CD4-positive, alpha-beta T cell (primary cell): ENCODE measurements around the gene G6PC3. TPM values are rescaled to one million over a fixed set of nuclear protein-coding genes. Genes with fewer than 3 reads are reported as not detected.
A peak's percentile ranks its signal among the peaks of the same experiment; 100 is the strongest.

Experiments
- ATAC-seq: fragments of 200-7000 bp; cut with Tn5 transposase; one replicate; pipeline ENCODE4 v1.10.0; 2022; ENCODE audit warnings: mild to moderate bottlenecking; ENCODE audit not compliant: poor library complexity
- CTCF ChIA-PET: fragments of 350-600 bp; sonication (Branson Sonifier 250); formaldehyde crosslinking; loops from one replicate; lab custom pipeline; 2021; ENCODE audit warnings: antibody characterized with exemption, inconsistent platforms; lab: Charles Lee
- POLR2A ChIA-PET: fragments of 350-600 bp; sonication (Branson Sonifier 250); formaldehyde crosslinking; loops from one replicate; lab custom pipeline; 2021; ENCODE audit warnings: antibody characterized with exemption, inconsistent platforms; lab: Charles Lee
- DNase-seq, 14 experiments: peaks; one replicate each; pipeline ENCODE4 v3.0.0-alpha.2; 2013 to 2020; ENCODE audit warnings: mixed read lengths in 2 of 14
- H3K27ac ChIP-seq, 2 donors: one replicate each; pipeline versions ENCODE4 v1.5.1 to v1.7.0; 2013; ENCODE audit warnings: low read length in 2 of 2, low read depth in 1 of 2, mild to moderate bottlenecking in 1 of 2
- H3K27me3 ChIP-seq, 2 experiments: 1 replicate in 1 of 2; 2 replicates in 1 of 2; pipeline versions ENCODE4 v1.6.1 to v1.7.0; 2013; ENCODE audit warnings: low read length in 2 of 2, control low read depth in 1 of 2, mild to moderate bottlenecking in 1 of 2, moderate library complexity in 1 of 2; ENCODE audit not compliant: insufficient read depth in 2 of 2, control insufficient read depth in 1 of 2
- H3K36me3 ChIP-seq: one replicate; pipeline ENCODE4 v1.6.1; 2013; ENCODE audit warnings: low read length, control low read depth; ENCODE audit not compliant: insufficient read depth
- H3K4me1 ChIP-seq: one replicate; pipeline ENCODE4 v1.6.1; 2013; ENCODE audit warnings: low read length, control low read depth; ENCODE audit not compliant: insufficient read depth
- H3K4me3 ChIP-seq: one replicate; pipeline ENCODE4 v1.5.1; 2013; ENCODE audit warnings: mild to moderate bottlenecking, low read length, moderate library complexity
- H3K9me3 ChIP-seq, 2 experiments: 1 replicate in 1 of 2; 2 replicates in 1 of 2; pipeline versions ENCODE4 v1.6.1 to v1.7.0; 2013; ENCODE audit warnings: low read length in 2 of 2, mild to moderate bottlenecking in 2 of 2, control low read depth in 1 of 2, moderate library complexity in 1 of 2; ENCODE audit not compliant: control insufficient read depth in 1 of 2, insufficient read depth in 1 of 2
- H3K27ac Mint-ChIP-seq: one replicate; pipeline ENCODE4 v1.8.0; 2020; ENCODE audit warnings: mixed read lengths
- H3K27me3 Mint-ChIP-seq: one replicate; pipeline ENCODE4 v1.8.0; 2021; ENCODE audit warnings: mixed read lengths
- H3K36me3 Mint-ChIP-seq: one replicate; pipeline ENCODE4 v1.8.0; 2021; ENCODE audit warnings: low read depth, mixed read lengths
- H3K4me1 Mint-ChIP-seq: one replicate; pipeline ENCODE4 v1.8.0; 2021; ENCODE audit warnings: low read depth, mixed read lengths
- H3K4me3 Mint-ChIP-seq: one replicate; pipeline ENCODE4 v1.8.0; 2020; ENCODE audit warnings: mild to moderate bottlenecking, mixed read lengths
- H3K9me3 Mint-ChIP-seq: one replicate; pipeline ENCODE4 v1.8.0; 2020; ENCODE audit warnings: mixed read lengths
- intact Hi-C, 2 experiments: fragments of 100-400 bp; cut with DNase I in 1 of 2; cut with micrococcal nuclease in 1 of 2; formaldehyde crosslinking; loops; one replicate each; pipeline versions ENCODE4 v1.15.1 to v1.9.0; 2023 to 2025; cut with DNase I, micrococcal nuclease
- total RNA-seq, 174 experiments: library from RNA in 2 of 174; stranded (reverse) in 2 of 174; gene quantifications; one replicate each; pipeline ENCODE4 v1.2.3 and lab custom pipeline; 2021 to 2026
- TF ChIP-seq, protein P1 (sequence below): fragments of 200-600 bp; IDR thresholded peaks from one replicate; pipeline ENCODE4 v1.8.0; 2022; ENCODE audit warnings: antibody characterized with exemption, mild to moderate bottlenecking

Gene G6PC3
- total RNA-seq, 2 experiments from 2014 or later, result 5.6 to 5.8 TPM

DNA sequence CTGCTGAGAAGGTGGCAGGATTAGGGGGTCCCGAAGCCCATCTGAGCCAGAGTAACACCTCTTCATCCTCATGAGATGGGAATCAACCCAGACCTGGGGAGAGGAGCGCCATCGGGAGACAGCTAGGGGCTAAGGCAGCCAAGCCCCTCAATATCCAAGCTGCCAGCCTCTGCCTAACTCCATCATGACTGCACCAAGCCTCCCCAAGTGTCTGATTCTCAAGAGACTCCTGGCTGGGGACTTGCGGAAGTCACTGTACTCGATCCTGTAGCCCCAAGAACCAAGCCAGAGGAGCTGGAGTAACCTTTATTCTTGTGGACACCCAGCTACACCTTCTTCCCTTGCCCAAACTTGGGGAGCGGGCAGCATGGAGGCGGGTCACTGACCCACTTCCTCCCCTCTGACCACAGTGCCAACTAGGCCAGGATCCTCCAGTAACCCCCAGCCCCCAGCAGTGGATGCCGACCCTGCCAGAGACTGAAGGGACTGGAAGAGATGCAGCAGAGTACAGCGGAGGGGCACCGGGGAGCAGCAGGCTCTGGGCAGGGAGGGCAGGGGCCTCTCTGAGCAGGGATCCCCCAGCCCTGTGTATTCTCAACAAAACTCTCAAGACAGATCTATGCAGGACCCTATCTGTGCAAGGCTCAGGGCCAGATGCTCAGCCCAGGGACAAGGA lies 39.6 kb downstream of the G6PC3 start:
- H3K27ac ChIP-seq, result no peak overlapping the region
- H3K27me3 ChIP-seq, result no peaks in the 10 kb centered on the region
- Mint-ChIP-seq H3K27me3 (no peaks in the 10 kb centered on the region), H3K4me1 (peaks cover 31% of the 10 kb centered on the region), H3K4me3 (no peak overlapping the region), H3K36me3 (peaks cover 11% of the 10 kb centered on the region), H3K9me3 (no peaks in the 10 kb centered on the region), H3K27ac (no peak overlapping the region)
- POLR2A ChIA-PET, result interaction anchor here (3.4 kb wide), 1 partner anchor 13 kb away, joined by 23 read pairs; the partner anchor contains the start of gene HDAC5
- CTCF ChIA-PET, result no interaction called here
- intact Hi-C loops, result no loop called here
- no peaks in the 10 kb centered on the region for H3K9me3 ChIP-seq
- H3K36me3 ChIP-seq, result peaks cover 32% of the 10 kb centered on the region
- H3K4me3 ChIP-seq, result no peak overlapping the region
- peaks cover 28% of the 10 kb centered on the region for H3K4me1 ChIP-seq
- DNase-seq (no peak), ATAC-seq (no peak)
- TF ChIP-seq, protein P1, sequence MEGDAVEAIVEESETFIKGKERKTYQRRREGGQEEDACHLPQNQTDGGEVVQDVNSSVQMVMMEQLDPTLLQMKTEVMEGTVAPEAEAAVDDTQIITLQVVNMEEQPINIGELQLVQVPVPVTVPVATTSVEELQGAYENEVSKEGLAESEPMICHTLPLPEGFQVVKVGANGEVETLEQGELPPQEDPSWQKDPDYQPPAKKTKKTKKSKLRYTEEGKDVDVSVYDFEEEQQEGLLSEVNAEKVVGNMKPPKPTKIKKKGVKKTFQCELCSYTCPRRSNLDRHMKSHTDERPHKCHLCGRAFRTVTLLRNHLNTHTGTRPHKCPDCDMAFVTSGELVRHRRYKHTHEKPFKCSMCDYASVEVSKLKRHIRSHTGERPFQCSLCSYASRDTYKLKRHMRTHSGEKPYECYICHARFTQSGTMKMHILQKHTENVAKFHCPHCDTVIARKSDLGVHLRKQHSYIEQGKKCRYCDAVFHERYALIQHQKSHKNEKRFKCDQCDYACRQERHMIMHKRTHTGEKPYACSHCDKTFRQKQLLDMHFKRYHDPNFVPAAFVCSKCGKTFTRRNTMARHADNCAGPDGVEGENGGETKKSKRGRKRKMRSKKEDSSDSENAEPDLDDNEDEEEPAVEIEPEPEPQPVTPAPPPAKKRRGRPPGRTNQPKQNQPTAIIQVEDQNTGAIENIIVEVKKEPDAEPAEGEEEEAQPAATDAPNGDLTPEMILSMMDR, result no peak

DNA sequence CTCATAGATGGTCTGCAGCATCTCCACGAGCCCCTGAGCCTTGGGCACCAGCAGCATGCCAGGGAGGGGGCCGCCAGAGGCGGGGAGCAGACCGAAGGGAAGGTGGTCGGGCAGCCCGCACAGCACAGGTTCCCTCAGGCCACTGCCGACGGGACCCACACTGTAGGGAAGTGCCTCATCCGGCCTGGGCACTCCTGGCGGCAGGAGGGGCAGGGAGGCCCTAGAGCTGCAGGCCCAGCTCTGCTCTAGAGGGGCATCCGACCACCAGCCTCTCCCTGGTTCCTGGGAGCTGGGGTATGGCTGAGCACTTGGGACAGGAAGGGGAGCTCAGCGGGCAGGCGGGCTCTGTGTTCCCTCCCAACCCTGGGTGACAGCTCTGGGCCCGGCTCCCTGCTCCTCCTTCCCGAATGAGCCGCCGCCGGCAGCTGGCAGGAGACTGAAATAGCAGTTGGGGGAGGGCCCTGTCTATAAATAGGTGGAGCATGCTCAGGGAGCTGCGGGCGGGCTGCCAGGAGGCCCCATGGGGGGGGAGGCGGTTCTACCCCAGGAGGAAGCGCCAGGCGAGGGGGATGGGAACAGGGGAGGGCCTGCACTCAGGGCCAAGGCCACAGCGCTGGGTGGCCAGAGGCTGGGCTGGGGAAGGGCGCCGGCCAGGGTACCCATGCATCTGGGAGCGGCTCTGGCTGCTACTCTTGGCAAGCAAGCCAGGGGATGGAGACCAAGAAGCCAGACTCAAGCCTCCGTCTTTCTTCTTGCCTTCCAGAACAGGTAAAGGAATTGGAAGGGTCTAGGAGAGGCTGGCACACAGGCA lies 40.5 kb downstream of the G6PC3 start:
- ChIA-PET CTCF (no interaction called here), POLR2A (interaction anchor here (3.4 kb wide), 1 partner anchor 12 kb away, joined by 23 read pairs; the partner anchor contains the start of gene HDAC5)
- ATAC-seq (peak; percentile 70), DNase-seq (peak; percentile 35 to 77 (median 60))
- Histone ChIP-seq H3K27ac (no peak overlapping the region), H3K36me3 (peaks cover 39% of the 10 kb centered on the region), H3K27me3 (no peaks in the 10 kb centered on the region), H3K9me3 (no peaks in the 10 kb centered on the region), H3K4me3 (peak overlapping the region; percentile 7), H3K4me1 (peaks cover 28% of the 10 kb centered on the region)
- TF ChIP-seq, protein P1, result no peak
- Mint-ChIP-seq H3K36me3 (peaks cover 11% of the 10 kb centered on the region), H3K4me1 (peaks cover 31% of the 10 kb centered on the region), H3K27me3 (no peaks in the 10 kb centered on the region), H3K4me3 (no peak overlapping the region), H3K27ac (no peak overlapping the region), H3K9me3 (no peaks in the 10 kb centered on the region)
- intact Hi-C loops, result no loop called here

DNA sequence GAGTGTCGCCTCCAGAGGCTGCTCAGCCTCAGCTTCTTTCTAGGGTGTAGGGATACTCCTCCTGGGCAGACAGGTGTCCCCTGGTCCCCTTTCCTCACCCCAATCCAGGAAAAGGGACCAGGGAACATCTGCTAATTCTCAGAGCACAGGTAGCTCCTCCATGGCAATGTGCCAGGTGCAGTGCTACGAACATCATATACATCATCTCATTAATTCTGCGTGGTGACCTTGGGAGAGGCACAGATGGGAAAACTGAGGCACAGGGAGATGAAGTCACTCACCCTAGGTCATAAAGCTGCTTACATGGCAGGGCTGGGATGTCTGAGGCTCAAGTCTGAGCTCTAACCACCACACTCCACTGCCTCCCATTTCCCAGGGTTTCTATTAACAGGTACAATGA lies 41.2 kb downstream of the G6PC3 start:
- H3K36me3 ChIP-seq, result peaks cover 47% of the 10 kb centered on the region
- Mint-ChIP-seq H3K9me3 (no peaks in the 10 kb centered on the region), H3K27me3 (no peaks in the 10 kb centered on the region), H3K27ac (no peak overlapping the region), H3K4me1 (peaks cover 35% of the 10 kb centered on the region), H3K4me3 (no peak overlapping the region), H3K36me3 (peaks cover 13% of the 10 kb centered on the region)
- DNase-seq (no peak), ATAC-seq (no peak)
- TF ChIP-seq, protein P1, result no peak
- no peak overlapping the region for H3K27ac ChIP-seq
- intact Hi-C loops, result no loop called here
- H3K27me3 ChIP-seq, result no peaks in the 10 kb centered on the region
- CTCF ChIA-PET, result no interaction called here
- POLR2A ChIA-PET, result interaction anchor here (3.4 kb wide), 1 partner anchor 11 kb away, joined by 23 read pairs; the partner anchor contains the start of gene HDAC5
- H3K4me1 ChIP-seq, result peaks cover 28% of the 10 kb centered on the region
- no peaks in the 10 kb centered on the region for H3K9me3 ChIP-seq
- no peak overlapping the region for H3K4me3 ChIP-seq
